K562 (cell line): ENCODE results near the gene QKI.

Experiments
- CREM ChIP-seq: IDR thresholded peaks from 2 replicates; pipeline ENCODE4 v1.6.1; 2014; ENCODE audit warnings: antibody characterized with exemption, low read depth
- TAF1 ChIP-seq: IDR thresholded peaks from 2 replicates; pipeline ENCODE4 v1.6.1; 2011; ENCODE audit warnings: mild to moderate bottlenecking, low read length, moderate library complexity; ENCODE audit not compliant: insufficient read depth, control insufficient read depth, severe bottlenecking; ENCODE audit errors: extremely low read depth
- TF ChIP-seq, protein P1 (sequence below), 3 experiments: IDR thresholded peaks in 2 of 3; conservative IDR thresholded peaks in 1 of 3; 2 replicates each; pipeline ENCODE4 v1.5.1; 2011 to 2012; ENCODE audit warnings: low read length in 3 of 3, mild to moderate bottlenecking in 3 of 3, control low read depth in 2 of 3, improper control_type of control experiment in 1 of 3, inconsistent platforms in 1 of 3, low read depth in 1 of 3, mixed read lengths in 1 of 3, moderate library complexity in 1 of 3; ENCODE audit not compliant: insufficient read depth in 2 of 3

DNA sequence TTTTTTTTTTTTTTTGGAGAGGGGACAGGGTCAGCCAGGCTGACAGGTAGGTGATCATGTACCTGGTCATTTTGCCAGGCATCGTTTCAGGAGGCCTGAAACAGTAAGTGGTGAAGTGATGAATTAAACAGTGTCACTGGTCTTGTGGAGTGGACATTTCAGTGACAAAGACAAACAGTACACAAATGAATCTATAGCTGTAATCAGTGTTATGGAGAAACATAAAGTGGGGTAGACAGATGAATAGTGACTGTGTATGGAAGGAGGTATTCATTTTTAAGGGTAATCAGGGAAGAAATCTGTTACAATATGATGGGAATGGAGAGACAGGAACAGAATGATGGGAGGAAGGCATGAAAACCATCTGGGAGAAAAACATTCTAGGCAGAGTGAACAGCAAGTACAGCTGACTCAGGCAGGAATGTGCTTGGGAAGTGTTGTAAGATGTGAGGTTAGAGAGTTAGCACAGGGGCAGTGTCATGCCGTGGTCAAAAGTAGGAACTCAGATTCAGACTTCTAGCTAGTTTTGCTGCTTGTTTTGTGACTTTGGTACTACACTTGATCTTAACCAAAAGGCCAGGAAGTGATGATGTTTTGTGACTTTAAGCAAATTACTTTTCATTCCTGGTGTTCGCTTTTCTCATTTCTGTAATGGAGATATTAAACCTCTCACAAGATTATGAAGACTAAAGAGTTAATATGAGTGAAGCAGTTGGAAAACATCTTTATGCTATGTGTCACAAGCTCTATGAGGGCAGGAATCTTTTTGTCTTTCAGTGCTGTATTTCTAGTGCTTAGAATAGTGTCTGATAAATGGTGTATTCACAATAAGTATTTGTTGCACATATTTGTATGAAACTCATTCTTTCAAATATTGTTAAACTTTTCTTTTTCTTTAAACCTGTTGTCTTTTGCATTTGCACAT is 43.4 kb downstream of the QKI start:
- no peak for TF ChIP-seq CREM
- TF ChIP-seq, protein P1, sequence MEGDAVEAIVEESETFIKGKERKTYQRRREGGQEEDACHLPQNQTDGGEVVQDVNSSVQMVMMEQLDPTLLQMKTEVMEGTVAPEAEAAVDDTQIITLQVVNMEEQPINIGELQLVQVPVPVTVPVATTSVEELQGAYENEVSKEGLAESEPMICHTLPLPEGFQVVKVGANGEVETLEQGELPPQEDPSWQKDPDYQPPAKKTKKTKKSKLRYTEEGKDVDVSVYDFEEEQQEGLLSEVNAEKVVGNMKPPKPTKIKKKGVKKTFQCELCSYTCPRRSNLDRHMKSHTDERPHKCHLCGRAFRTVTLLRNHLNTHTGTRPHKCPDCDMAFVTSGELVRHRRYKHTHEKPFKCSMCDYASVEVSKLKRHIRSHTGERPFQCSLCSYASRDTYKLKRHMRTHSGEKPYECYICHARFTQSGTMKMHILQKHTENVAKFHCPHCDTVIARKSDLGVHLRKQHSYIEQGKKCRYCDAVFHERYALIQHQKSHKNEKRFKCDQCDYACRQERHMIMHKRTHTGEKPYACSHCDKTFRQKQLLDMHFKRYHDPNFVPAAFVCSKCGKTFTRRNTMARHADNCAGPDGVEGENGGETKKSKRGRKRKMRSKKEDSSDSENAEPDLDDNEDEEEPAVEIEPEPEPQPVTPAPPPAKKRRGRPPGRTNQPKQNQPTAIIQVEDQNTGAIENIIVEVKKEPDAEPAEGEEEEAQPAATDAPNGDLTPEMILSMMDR (IDR thresholded peaks at IDR 0.05 in 2 of 3, conservative IDR thresholded peaks at IDR 0.05 in 1 of 3; ENCODE audit: insufficient read depth in 2 of 3, low read depth in 1 of 3, low read length in 3 of 3): no peak
- TF ChIP-seq TAF1: no peak
